ENCODE data around the gene CCDC89.

DNA sequence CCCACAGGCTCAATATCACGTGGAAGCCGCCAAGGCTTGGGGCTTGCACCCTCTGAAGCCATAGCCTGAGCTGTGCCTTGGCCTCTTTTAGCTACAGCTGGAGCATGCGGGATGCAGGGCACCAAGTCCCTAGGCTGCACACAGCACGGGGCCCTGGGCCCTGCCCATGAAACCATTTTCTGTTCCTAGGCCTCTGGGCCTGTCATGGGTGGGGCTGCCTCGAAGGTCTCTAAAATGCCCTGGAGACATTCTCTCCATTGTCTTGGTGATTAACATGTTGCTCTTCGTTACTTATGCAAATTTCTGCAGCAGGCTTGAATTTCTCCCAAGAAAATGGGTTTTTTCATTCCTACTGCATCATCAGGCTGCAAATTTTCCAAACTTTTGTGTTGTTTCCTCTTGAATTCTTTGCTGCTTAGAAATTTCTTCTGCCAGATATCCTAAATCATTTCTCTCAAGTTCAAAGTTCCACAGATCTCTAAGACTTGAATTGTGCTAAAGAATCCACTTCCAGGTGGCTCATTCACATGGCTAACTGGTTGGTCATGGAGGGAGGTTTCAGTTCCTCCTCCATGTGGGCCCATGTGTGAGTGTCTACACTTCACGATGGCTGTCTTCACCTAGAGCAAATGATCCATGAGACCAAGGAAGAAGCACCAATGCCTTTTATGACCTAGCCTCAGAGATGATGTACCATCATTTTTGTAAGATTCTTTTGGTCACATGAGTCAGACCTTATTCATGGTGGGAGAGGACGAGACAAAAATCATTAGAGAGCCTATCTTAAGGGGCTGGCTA, 13.7 kb downstream of the CCDC89 start:
- TF ChIP-seq, protein P1, sequence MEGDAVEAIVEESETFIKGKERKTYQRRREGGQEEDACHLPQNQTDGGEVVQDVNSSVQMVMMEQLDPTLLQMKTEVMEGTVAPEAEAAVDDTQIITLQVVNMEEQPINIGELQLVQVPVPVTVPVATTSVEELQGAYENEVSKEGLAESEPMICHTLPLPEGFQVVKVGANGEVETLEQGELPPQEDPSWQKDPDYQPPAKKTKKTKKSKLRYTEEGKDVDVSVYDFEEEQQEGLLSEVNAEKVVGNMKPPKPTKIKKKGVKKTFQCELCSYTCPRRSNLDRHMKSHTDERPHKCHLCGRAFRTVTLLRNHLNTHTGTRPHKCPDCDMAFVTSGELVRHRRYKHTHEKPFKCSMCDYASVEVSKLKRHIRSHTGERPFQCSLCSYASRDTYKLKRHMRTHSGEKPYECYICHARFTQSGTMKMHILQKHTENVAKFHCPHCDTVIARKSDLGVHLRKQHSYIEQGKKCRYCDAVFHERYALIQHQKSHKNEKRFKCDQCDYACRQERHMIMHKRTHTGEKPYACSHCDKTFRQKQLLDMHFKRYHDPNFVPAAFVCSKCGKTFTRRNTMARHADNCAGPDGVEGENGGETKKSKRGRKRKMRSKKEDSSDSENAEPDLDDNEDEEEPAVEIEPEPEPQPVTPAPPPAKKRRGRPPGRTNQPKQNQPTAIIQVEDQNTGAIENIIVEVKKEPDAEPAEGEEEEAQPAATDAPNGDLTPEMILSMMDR (IDR thresholded peaks at IDR 0.05), result no peak
- TF ChIP-seq, protein P2, sequence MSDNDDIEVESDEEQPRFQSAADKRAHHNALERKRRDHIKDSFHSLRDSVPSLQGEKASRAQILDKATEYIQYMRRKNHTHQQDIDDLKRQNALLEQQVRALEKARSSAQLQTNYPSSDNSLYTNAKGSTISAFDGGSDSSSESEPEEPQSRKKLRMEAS (IDR thresholded peaks at IDR 0.05), result no peak
- TF ChIP-seq ZC3H11A (IDR thresholded peaks at IDR 0.05) (no peak), NPAS2 (CRISPR knock-in tag; IDR thresholded peaks at IDR 0.05; ENCODE audit: borderline replicate concordance) (no peak), HDAC2 (IDR thresholded peaks at IDR 0.05) (no peak), POLR2A (IDR thresholded peaks at IDR 0.05; ENCODE audit: low read length) (no peak), KDM1A (IDR thresholded peaks at IDR 0.05; ENCODE audit: low read depth) (no peak), CEBPB (IDR thresholded peaks at IDR 0.05) (no peak), RCOR1 (IDR thresholded peaks at IDR 0.05; ENCODE audit: low read depth, low read length) (no peak)
